Stomach (tissue), 4 donors: Measurements from ENCODE around the gene RAVER2.
"Not testable (repeated sequence)": the region's sequence is repeated elsewhere in the genome, so short reads cannot be mapped to it uniquely, and the experiment has no call there.

Source experiments
- CTCF ChIP-seq, 7 experiments: fragments of 450-650 bp in 4 of 7; fragments of 200-600 bp in 3 of 7; sonication (generic) in 3 of 7; IDR thresholded peaks; one replicate each; pipeline ENCODE4 v1.5.1; 2016 to 2019; ENCODE audit warnings: antibody characterized with exemption in 7 of 7, control low read depth in 2 of 7, mild to moderate bottlenecking in 1 of 7
- POLR2A ChIP-seq, 4 donors: fragments of 450-650 bp; IDR thresholded peaks; one replicate each; pipeline ENCODE4 v1.6.1; 2016; ENCODE audit warnings: antibody characterized with exemption in 4 of 4, control low read depth in 2 of 4, mild to moderate bottlenecking in 1 of 4, moderate library complexity in 1 of 4
- POLR2AphosphoS5 ChIP-seq, 3 donors: sonication (generic); formaldehyde crosslinking; IDR thresholded peaks; one replicate each; pipeline ENCODE4 v1.6.1; 2016; ENCODE audit warnings: antibody characterized with exemption in 3 of 3

GRCh38 chr1:64820572-64820971 lies 75.7 kb downstream of the RAVER2 start:
- not testable (repeated sequence) for TF ChIP-seq CTCF, POLR2A, POLR2AphosphoS5 (IDR thresholded peaks at IDR 0.05)
